Epithelial cell of esophagus (primary cell): ENCODE data around the gene PRAMEF2.
"Not testable (repeated sequence)": the region's sequence is repeated elsewhere in the genome, so short reads cannot be mapped to it uniquely, and the experiment has no call there.

Experiments used
- DNase-seq: peaks from one replicate; pipeline ENCODE4 v3.0.0; 2010; ENCODE audit warnings: low read depth
- H3K4me3 ChIP-seq: 2 replicates; pipeline ENCODE4 v1.5.1; 2011; ENCODE audit warnings: mild to moderate bottlenecking, low read length, control low read depth
- TF ChIP-seq, protein P1 (sequence below): IDR thresholded peaks from 2 replicates; pipeline ENCODE4 v1.5.1; 2011; ENCODE audit warnings: low read depth, mild to moderate bottlenecking, low read length, control low read depth, inconsistent platforms; ENCODE audit not compliant: insufficient read depth; ENCODE audit errors: missing control alignments

PRAMEF2 gene, protein sequence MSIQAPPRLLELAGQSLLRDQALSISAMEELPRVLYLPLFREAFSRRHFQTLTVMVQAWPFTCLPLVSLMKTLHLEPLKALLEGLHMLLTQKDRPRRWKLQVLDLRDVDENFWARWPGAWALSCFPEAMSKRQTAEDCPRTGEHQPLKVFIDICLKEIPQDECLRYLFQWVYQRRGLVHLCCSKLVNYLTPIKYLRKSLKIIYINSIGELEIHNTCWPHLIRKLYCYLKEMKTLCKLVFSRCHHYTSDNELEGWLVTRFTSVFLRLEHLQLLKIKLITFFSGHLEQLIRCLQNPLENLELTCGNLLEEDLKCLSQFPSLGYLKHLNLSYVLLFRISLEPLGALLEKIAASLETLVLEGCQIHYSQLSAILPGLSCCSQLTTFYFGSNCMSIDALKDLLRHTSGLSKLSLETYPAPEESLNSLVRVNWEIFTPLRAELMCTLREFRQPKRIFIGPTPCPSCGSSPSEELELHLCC

DNA sequence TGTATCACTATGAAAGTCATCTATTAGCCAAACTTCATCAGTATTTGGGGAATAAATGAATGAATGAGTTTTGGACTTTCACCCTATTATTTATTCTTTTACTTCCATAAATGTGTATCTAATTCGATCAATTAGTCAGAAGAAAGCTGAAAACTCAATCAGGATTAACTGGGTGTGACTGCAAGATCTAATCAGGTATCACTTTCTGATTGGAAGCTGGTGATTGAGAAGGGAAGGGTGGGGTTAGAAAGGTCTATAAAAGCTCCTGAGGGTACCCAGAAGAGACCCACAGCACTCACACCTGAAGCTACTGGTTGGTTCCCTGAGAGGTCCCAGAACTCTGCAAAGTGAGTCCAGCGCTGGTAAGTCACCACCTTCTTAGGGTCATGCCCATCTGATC is at the start of gene PRAMEF2:
Gene PRAMEF2, plus strand, starts transcription at position 301 of the 400 bp plus-strand sequence. CDS start 1,924 bp downstream, outside the sequence.
- not testable (repeated sequence) for DNase-seq

DNA sequence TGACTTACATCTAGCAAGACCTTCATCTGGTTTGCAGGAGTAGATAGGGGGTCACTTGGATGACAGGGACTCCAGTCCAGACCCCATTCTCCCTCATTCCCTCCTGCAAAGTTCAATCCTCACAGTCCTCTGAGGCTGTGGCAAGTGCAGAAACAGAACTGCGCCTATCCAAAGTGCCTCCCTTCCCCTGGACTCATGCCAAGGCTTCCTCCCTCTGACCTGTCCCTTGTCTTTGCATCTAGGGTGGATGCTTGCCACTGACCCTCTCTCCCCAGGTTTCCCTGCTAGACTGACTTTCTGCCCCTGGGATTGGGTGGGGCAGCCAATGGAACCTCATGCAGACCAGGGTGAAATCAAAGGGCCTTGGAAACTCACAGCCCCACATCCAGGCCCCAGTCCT is 47.0 kb upstream of the PRAMEF2 start:
- TF ChIP-seq, protein P1, sequence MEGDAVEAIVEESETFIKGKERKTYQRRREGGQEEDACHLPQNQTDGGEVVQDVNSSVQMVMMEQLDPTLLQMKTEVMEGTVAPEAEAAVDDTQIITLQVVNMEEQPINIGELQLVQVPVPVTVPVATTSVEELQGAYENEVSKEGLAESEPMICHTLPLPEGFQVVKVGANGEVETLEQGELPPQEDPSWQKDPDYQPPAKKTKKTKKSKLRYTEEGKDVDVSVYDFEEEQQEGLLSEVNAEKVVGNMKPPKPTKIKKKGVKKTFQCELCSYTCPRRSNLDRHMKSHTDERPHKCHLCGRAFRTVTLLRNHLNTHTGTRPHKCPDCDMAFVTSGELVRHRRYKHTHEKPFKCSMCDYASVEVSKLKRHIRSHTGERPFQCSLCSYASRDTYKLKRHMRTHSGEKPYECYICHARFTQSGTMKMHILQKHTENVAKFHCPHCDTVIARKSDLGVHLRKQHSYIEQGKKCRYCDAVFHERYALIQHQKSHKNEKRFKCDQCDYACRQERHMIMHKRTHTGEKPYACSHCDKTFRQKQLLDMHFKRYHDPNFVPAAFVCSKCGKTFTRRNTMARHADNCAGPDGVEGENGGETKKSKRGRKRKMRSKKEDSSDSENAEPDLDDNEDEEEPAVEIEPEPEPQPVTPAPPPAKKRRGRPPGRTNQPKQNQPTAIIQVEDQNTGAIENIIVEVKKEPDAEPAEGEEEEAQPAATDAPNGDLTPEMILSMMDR = no peak
- DNase-seq = no peak

More for the DNA sequence above, at the start of gene PRAMEF2:
- not testable (repeated sequence) for H3K4me3 ChIP-seq

DNA sequence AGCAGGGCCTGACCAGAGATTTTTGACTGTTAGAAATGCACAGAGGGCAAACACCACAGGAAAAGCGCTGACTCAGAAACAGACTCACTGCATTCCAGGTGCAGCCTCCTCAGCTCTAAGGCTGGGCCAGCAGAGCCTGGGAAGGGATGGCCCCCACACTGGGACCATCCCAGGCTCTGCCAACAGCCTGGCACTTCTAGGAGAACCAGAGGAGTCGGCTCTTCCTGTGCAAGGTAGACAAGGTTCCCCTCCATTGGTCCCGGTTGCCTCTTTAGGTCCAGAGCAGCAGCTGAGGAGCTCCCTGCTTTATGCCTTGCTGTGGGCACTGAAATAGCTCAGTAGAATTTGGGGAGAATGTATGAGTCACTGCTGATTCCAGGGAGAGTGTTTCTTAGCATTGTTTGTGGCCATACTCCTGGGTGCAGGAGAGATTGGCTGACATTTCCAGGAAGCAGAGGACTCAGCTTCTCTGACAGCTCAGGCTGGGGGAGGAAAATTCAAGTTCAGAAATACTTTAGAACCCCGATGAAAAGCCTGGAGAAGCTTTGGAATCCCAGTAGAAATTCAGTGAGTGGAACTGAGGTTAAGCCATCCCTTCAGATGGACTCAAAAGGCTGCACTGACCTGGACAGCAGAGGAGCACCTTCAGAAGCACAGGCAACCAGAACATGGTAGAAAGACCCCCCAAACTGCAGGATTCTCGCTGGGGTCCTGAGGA is 46.0 kb upstream of the PRAMEF2 start:
- no peak for DNase-seq
- TF ChIP-seq, protein P1 = no peak
- no peak overlapping the region for H3K4me3 ChIP-seq

More for the DNA sequence above, 47.0 kb upstream of the PRAMEF2 start:
- H3K4me3 ChIP-seq = no peak overlapping the region

DNA sequence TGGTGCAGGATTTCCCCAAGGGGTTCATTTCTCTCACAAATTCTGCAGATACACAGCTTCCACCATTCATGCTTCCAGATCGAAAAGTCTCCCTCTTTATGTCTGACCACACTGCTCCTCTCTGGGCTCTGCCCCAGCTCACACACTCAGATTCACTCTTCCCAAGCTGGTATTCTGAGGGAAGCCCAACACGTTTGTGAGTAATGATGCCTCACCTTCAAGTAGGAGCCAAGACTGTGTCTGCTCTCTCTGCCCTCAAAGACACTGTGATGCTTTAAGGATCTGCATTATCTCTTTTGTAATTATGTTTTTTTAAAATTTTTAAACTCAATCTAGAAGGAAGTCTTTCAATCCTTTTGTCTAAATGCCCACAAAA is 45.5 kb upstream of the PRAMEF2 start:
- TF ChIP-seq, protein P1 = no peak
- H3K4me3 ChIP-seq = no peak overlapping the region
- no peak for DNase-seq

DNA sequence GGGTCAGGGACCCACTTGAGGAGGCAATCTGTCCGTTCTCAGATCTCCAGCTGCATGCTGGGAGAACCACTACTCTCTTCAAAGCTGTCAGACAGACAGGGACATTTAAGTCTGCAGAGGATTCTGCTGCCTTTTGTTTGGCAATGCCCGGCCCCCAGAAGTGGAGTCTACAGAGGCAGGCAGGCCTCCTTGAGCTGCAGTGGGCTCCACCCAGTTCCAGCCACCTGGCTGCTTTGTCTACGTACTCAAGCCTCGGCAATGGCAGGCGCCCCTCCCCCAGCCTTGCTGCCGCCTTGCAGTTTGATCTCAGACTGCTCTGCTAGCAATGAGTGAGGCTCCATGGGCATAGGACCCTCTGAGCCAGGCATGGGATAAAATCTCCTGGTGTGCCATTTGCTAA is 37.8 kb upstream of the PRAMEF2 start:
- DNase-seq = not testable (repeated sequence)

DNA sequence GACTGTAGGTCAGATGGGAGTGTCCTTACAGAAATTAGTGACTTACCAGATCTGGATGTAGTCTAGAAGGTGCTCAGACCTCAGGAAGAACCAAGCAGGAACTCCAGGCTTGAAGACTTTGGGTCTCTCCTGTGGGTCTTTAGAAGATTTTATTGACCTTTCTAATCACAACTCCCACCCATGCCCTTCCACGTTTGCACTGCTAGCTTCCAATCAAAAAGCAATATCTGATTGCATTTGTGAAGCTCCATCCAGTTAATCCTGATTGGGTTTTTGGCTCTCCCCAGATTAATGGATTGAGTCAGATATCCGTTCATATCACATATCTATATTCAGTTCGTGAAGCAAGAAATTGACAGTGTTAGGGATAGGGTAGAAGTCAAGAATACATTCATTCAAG is 25.6 kb upstream of the PRAMEF2 start, which contains the start of gene PRAMEF11:
Gene PRAMEF11, minus strand, starts transcription at position 101 of the 400 bp plus-strand sequence. CDS start 2,621 bp downstream, outside the sequence.
- not testable (repeated sequence) for DNase-seq, H3K4me3 ChIP-seq

More for the DNA sequence above, 37.8 kb upstream of the PRAMEF2 start:
- not testable (repeated sequence) for H3K4me3 ChIP-seq

DNA sequence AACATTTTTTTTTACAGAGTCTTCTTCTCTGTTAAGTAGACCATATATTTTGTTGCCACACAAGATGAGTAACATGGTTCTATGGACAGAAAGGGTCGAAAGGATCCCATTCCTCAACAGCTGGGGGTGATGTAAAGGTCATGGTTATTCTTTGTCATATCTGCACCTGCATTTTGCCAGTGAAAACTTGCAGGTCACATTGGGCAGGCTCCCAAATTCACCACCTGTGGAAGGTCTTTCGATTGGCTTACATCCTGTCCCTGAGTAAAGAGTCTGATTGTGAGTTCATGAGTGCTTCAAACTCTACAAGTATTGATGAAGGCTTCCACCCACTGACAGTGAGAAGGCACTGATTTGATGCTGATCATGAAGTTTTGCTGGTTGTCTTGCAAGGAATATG is 23.6 kb upstream of the PRAMEF2 start:
- not testable (repeated sequence) for H3K4me3 ChIP-seq, DNase-seq

DNA sequence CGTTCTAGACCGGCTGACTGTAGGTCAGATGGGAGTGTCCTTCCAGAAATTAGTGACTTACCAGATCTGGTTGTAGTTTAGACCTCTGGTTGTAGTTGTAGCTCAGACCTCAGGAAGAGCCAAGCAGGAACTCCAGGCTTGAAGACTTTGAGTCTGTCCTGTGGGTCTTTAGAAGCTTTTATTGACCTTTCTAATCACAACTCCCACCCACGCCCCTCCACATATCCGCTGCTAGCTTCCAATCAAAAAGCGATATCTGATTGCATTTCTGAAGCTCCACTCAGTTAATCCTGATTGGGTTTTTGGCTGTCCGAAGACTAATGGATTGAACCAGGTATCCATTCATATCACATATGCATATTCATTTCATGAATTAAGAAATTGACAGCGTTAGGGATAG is 8.3 kb upstream of the PRAMEF2 start, which contains the start of gene HNRNPCL1:
Gene HNRNPCL1, minus strand, starts transcription at position 101 of the 400 bp plus-strand sequence. CDS start 431 bp downstream, outside the sequence.
- not testable (repeated sequence) for DNase-seq, H3K4me3 ChIP-seq

DNA sequence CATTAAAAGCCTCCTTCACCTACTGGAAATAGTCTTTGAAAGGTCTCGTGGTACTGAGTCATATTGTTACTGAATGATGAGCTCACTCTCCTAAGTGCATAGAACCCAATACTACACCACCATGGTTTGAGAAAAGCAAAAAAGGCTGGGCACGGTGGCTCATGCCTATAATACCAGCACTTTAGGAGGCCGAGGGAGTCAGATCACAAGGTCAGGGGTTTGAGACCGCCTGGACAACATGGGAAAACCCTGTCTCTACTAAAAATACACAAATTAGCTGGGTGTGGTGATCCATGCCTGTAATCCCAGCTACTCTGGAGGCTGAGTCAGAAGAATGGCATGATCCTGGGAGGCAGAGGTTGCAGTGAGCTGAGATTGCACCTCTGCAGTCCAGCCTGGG is 5.1 kb upstream of the PRAMEF2 start:
- peak; percentile 2 for DNase-seq
- H3K4me3 ChIP-seq = no peak overlapping the region
- TF ChIP-seq, protein P1 = no peak

DNA sequence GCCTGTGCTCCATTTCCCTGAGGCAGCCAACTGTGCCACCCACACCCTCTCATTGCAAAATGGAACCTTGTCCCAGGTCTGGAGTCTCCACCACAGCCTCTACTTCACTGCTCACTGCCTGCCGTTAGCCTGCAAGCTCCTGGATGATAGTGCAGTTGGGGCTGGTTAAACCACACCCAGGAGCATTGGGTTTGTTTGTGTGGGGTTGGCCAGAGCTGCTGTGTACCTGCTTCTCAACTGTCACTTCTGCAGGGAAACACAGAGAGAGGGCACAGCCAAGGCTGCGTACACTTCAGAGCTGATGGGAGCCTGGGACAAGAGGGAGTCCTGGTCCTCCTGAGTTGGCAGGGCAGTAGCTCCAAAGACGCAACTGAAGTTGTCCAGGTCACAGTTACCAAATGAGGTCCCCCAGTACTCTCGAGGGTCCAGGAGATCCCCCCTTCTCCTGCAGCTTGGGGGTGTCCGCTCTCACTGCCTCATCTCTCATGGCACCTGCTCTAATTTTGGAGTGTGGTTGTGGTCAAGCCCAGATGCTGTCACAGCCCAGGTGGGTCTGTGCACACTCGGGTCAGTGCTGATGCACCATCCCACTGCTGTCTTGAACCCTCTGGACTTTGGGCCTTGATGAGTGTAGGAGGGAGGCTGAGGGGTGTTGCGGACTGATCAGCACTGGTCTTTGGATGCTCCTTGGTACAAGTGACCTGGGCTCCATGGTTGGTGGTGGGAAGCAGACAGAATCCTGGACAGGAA is 6.4 kb downstream of the PRAMEF2 start:
- DNase-seq, H3K4me3 ChIP-seq: not testable (repeated sequence)

DNA sequence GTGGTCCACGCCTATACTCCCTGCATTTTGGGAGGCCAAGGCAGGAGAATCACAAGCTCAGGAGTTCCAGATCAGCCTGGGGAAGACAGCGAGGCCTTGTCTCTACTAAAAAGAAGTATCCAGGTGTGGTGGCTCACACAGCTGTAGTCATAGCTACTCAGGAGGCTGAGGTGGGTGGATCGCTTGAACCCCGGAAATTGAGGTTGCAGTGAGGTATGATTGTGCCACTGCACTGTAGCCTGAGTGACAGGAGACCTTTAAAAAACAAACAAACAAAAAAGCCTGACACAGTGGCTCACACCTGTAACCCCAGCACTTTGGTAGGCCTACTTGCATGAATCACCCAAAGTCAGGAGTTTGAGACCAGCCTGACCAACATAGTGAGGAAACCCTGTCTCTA is 21.6 kb downstream of the PRAMEF2 start:
- H3K4me3 ChIP-seq, DNase-seq: not testable (repeated sequence)

DNA sequence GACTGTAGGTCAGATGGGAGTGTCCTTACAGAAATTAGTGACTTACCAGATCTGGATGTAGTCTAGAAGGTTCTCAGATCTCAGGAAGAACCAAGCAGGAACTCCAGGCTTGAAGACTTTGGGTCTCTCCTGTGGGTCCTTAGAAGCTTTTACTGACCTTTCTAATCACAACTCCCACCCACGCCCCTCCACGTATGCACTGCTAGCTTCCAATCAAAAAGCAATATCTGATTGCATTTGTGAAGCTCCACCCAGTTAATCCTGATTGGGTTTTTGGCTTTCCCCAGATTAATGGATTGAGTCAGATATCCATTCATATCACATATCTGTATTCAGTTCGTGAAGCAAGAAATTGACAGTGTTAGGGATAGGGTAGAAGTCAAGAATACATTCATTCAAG is 29.2 kb downstream of the PRAMEF2 start, which contains the start of gene PRAMEF4:
Gene PRAMEF4, minus strand, starts transcription at position 101 of the 400 bp plus-strand sequence. CDS start 2,807 bp downstream, outside the sequence.
- DNase-seq, H3K4me3 ChIP-seq: not testable (repeated sequence)

DNA sequence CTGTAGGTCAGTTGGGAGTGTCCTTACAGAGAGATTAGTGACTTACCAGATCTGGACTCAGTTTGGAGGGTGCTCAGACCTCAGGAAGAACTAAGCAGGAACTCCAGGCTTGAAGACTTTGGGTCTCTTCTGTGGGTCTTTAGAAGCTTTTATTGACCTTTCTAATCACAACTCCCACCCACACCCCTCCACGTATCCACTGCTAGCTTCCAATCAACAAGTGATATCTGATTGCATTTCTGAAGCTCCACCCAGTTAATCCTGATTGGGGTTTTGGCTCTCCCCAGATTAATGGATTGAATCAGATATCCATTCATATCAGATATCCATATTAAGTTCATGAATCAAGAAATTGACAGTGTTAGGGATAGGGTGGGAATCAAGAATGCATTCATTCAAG is 41.3 kb downstream of the PRAMEF2 start, which contains the start of gene PRAMEF10:
Gene PRAMEF10, minus strand, starts transcription at position 101 of the 400 bp plus-strand sequence. CDS start 2,423 bp downstream, outside the sequence.
- not testable (repeated sequence) for H3K4me3 ChIP-seq, DNase-seq
